Endometrial microvascular endothelial cells (primary cell): ENCODE results near the gene COL18A1. TPM values are rescaled to one million over a fixed set of nuclear protein-coding genes. Genes with fewer than 3 reads are reported as not detected.

Experiments
- in situ Hi-C: cut with HindIII; loops from 2 replicates; pipeline ENCODE4 v1.10.0; 2017; ENCODE audit warnings: low sequenced_read_pairs, low pct_unique_long_range_greater_than_20kb; ENCODE audit errors: inconsistent ontology term
- total RNA-seq: library from RNA; depleted of rRNA; stranded (reverse); fragments of >200 nt; gene quantifications from one replicate; pipeline ENCODE4 v1.2.3, GENCODE V29; 2015; ENCODE audit errors: inconsistent ontology term

Gene COL18A1
- total RNA-seq, 1 donor from 2014 or later = 261 TPM

GRCh38 chr21:45421071-45421845, 16.3 kb downstream of the COL18A1 start:
- in situ Hi-C loops = no loop called here

GRCh38 chr21:45421846-45422775, 17.1 kb downstream of the COL18A1 start:
- in situ Hi-C loops = no loop called here

GRCh38 chr21:45423201-45423955, 18.4 kb downstream of the COL18A1 start:
- in situ Hi-C loops = no loop called here

- in situ Hi-C loops = no loop called here
These were observed 19.2 kb downstream of the COL18A1 start for GRCh38 chr21:45423968-45424853.

GRCh38 chr21:45424854-45425795, 20.2 kb downstream of the COL18A1 start:
- in situ Hi-C loops = no loop called here

GRCh38 chr21:45427331-45428271, 22.6 kb downstream of the COL18A1 start:
- in situ Hi-C loops = no loop called here

GRCh38 chr21:45428534-45428933, 23.6 kb downstream of the COL18A1 start:
- in situ Hi-C loops = no loop called here

- in situ Hi-C loops = no loop called here
These were observed 24.5 kb downstream of the COL18A1 start for GRCh38 chr21:45429221-45430175.

- in situ Hi-C loops = no loop called here
These were observed 25.8 kb downstream of the COL18A1 start for GRCh38 chr21:45430521-45431501.

GRCh38 chr21:45431781-45432572, 27.0 kb downstream of the COL18A1 start:
- in situ Hi-C loops = no loop called here

GRCh38 chr21:45432575-45433255, 27.8 kb downstream of the COL18A1 start:
- in situ Hi-C loops = no loop called here

- in situ Hi-C loops = no loop called here
These were observed 28.3 kb downstream of the COL18A1 start for GRCh38 chr21:45433301-45433700.
